ENCODE results near the gene PEPD. TPM values are rescaled to one million over a fixed set of nuclear protein-coding genes. Genes with fewer than 3 reads are reported as not detected.

The PEPD gene
- total RNA-seq, 4 donors from 2014 or later = 33.9 to 57.0 (median 45.0) TPM

- H3K27me3 ChIP-seq = no peaks in the 10 kb centered on the region
- in situ Hi-C loops (cut with MboI; ENCODE audit: low sequenced_read_pairs in 4 of 4) = no loop called here
- ATAC-seq = no peak
Measured at GRCh38 chr19:33499671-33500506, 21.7 kb downstream of the PEPD start.

DNA sequence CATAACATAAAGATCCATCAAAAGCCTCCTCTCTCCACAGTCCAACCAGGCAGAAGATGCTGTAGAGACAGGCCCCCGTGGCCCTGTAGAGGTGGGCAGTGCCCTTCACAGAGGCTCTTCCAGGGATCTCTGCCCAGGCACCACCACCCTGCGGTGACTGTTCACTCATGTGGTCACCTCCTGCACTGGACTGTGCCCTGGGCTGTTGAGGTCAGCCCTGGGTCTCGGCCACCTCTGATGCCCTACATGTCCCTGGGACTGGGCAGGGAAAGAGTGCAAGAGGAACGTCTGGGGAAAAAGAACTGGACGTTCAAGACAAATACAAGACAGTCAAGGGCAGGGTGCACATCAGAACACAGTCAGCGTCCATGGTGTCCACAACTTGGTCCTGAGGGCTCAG, 22.3 kb downstream of the PEPD start:
- H3K9me3 ChIP-seq = no peaks in the 10 kb centered on the region
- DNase-seq (no peak), ATAC-seq (no peak)
- TF ChIP-seq CTCF (IDR thresholded peaks at IDR 0.05 in 4 of 5, conservative IDR thresholded peaks at IDR 0.05 in 1 of 5) (no peak), POLR2A (IDR thresholded peaks at IDR 0.05) (no peak)
- no peaks in the 10 kb centered on the region for H3K27me3 ChIP-seq
- H3K4me3 ChIP-seq = no peak overlapping the region
- in situ Hi-C loops (cut with MboI; ENCODE audit: low sequenced_read_pairs in 4 of 4) = no loop called here
- no peak overlapping the region for H3K27ac ChIP-seq
- no peaks in the 10 kb centered on the region for H3K4me1 ChIP-seq
- intact Hi-C loops (cut with DNase I; ENCODE audit: low total_unique reads) = no loop called here
- peaks cover 0 to 22% of the 10 kb centered on the region in 2 donors for H3K36me3 ChIP-seq

More at GRCh38 chr19:33499671-33500506, 21.7 kb downstream of the PEPD start:
- H3K36me3 ChIP-seq = peaks cover 0 to 22% of the 10 kb centered on the region in 2 donors
- DNase-seq = no peak
- no peaks in the 10 kb centered on the region for H3K4me1 ChIP-seq
- TF ChIP-seq POLR2A (IDR thresholded peaks at IDR 0.05) (no peak), CTCF (IDR thresholded peaks at IDR 0.05 in 4 of 5, conservative IDR thresholded peaks at IDR 0.05 in 1 of 5) (no peak)
- no peaks in the 10 kb centered on the region for H3K9me3 ChIP-seq
- intact Hi-C loops (cut with DNase I; ENCODE audit: low total_unique reads) = no loop called here
- no peak overlapping the region for H3K4me3 ChIP-seq
- no peak overlapping the region for H3K27ac ChIP-seq

DNA sequence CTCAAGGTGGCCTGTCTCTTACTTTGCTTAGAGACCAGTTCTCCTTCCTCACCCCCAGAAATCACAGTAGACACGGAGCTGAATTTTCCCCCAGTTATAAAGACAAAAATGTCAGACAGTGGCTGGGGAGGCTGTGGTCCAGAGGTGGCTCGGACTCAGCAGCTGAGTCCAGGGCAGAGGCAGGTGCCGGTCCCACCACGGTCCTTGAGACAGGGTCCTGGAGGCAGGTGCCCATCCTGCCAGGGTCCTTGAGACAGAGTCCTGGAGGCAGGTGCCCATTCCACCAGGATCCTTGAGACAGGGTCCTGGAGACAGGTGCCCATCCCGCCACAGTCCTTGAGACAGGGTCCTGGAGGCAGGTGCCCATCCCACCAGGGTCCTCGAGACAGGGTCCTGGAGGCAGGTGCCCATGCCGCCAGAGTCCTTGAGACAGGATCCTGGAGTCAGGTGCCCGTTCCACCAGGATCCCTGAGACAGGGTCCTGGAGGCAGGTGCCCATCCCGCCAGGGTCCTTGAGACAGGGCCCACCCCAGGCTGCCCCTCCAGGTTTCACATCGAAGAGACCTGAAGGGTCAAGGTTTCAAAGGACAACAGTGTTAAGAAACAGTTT, 23.1 kb downstream of the PEPD start:
- H3K27me3 ChIP-seq = no peaks in the 10 kb centered on the region
- H3K9me3 ChIP-seq = no peaks in the 10 kb centered on the region
- no peak overlapping the region for H3K27ac ChIP-seq
- H3K36me3 ChIP-seq = peaks cover 0 to 22% of the 10 kb centered on the region in 2 donors
- DNase-seq = no peak
- ATAC-seq = no peak
- in situ Hi-C loops (cut with MboI; ENCODE audit: low sequenced_read_pairs in 4 of 4) = no loop called here
- TF ChIP-seq CTCF (IDR thresholded peaks at IDR 0.05 in 4 of 5, conservative IDR thresholded peaks at IDR 0.05 in 1 of 5) = no peak
- no peak for TF ChIP-seq POLR2A (IDR thresholded peaks at IDR 0.05)
- intact Hi-C loops (cut with DNase I; ENCODE audit: low total_unique reads) = no loop called here
- no peaks in the 10 kb centered on the region for H3K4me1 ChIP-seq
- H3K4me3 ChIP-seq = no peak overlapping the region

DNA sequence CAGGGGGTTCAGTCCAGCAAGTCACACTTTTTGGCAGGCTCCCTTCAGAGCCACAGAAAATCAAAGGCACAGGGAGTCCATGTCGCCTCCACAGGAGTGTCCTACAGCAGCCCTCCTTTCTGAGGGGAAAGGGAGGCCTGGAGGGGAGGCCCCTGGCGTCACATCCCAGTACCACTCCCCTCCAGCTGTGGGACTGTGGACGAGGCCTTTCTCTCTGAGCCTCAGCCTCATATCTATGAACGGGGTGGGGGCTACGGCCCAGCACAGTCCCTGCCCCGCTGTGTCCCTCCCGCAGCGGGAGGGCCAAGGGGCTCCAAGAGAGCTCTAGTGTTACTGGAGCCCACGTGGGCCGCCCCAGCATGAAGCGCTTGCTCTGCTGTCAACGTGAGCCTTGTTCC, 23.8 kb downstream of the PEPD start:
- H3K27ac ChIP-seq = no peak overlapping the region
- no peak for ATAC-seq
- no peaks in the 10 kb centered on the region for H3K4me1 ChIP-seq
- no peaks in the 10 kb centered on the region for H3K9me3 ChIP-seq
- intact Hi-C loops (cut with DNase I; ENCODE audit: low total_unique reads) (loop anchor here (2.0 kb wide), 1 partner anchor 47 kb away; no protein-coding TSS in a partner anchor), in situ Hi-C loops (cut with MboI; ENCODE audit: low sequenced_read_pairs in 4 of 4) (no loop called here)
- peaks cover 0 to 22% of the 10 kb centered on the region in 2 donors for H3K36me3 ChIP-seq
- no peak for DNase-seq
- no peaks in the 10 kb centered on the region for H3K27me3 ChIP-seq
- H3K4me3 ChIP-seq = no peak overlapping the region
- TF ChIP-seq CTCF (IDR thresholded peaks at IDR 0.05 in 4 of 5, conservative IDR thresholded peaks at IDR 0.05 in 1 of 5) (no peak), POLR2A (IDR thresholded peaks at IDR 0.05) (no peak)
